ENCODE measurements around the gene UGT2B10. TPM values are rescaled to one million over a fixed set of nuclear protein-coding genes. Genes with fewer than 3 reads are reported as not detected.
"Not testable (repeated sequence)": the region's sequence is repeated elsewhere in the genome, so short reads cannot be mapped to it uniquely, and the experiment has no call there.

The UGT2B10 gene
- total RNA-seq, 4 donors from 2014 or later: 0.27 TPM; not detected in 3

DNA sequence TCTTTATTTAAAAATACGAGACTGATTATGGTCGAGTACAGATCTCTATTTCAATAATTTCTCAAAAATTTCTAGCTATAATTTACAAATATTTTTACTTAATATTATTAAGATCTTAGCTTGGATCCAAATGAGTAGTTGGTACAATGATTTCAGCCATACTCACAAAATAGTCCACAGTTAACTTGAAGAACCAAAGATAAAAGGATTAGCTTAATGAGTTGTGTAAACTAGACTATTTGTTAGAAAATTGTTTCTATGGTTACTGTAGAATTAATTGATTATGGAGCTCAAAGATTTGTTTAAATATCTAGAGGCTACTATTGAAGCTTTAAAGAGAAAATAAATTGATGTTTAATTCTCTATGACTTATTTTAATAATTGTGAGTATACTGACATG lies 1.6 kb downstream of the UGT2B10 start:
- H3K27ac ChIP-seq: no peak overlapping the region
- no peak overlapping the region for H3K4me3 ChIP-seq
- no peaks in the 10 kb centered on the region for H3K36me3 ChIP-seq
- TF ChIP-seq POLR2A (IDR thresholded peaks at IDR 0.05) (no peak), EP300 (IDR thresholded peaks at IDR 0.05; ENCODE audit: low read depth) (no peak), POLR2AphosphoS5 (IDR thresholded peaks at IDR 0.05) (no peak)
- TF ChIP-seq, protein P1, sequence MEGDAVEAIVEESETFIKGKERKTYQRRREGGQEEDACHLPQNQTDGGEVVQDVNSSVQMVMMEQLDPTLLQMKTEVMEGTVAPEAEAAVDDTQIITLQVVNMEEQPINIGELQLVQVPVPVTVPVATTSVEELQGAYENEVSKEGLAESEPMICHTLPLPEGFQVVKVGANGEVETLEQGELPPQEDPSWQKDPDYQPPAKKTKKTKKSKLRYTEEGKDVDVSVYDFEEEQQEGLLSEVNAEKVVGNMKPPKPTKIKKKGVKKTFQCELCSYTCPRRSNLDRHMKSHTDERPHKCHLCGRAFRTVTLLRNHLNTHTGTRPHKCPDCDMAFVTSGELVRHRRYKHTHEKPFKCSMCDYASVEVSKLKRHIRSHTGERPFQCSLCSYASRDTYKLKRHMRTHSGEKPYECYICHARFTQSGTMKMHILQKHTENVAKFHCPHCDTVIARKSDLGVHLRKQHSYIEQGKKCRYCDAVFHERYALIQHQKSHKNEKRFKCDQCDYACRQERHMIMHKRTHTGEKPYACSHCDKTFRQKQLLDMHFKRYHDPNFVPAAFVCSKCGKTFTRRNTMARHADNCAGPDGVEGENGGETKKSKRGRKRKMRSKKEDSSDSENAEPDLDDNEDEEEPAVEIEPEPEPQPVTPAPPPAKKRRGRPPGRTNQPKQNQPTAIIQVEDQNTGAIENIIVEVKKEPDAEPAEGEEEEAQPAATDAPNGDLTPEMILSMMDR (IDR thresholded peaks at IDR 0.05): no peak
- in situ Hi-C loops (cut with MboI; ENCODE audit: low pct_ligation_motif_present in 1 of 4, low pct_unique_long_range_greater_than_20kb in 1 of 4, low sequenced_read_pairs in 3 of 4): no loop called here
- H3K27me3 ChIP-seq: no peaks in the 10 kb centered on the region
- H3K9me3 ChIP-seq: no peaks in the 10 kb centered on the region
- intact Hi-C loops (cut with DNase I; ENCODE audit: low total_unique reads): no loop called here
- H3K4me1 ChIP-seq: peaks cover 0 to 10% (median 4%) of the 10 kb centered on the region in 4 donors
- WGBS, 2 donors (ENCODE audit: low coverage in 1 of 2): 60 to 81% methylated on average over 2 of the region's 2 CpGs
- no peak for DNase-seq

DNA sequence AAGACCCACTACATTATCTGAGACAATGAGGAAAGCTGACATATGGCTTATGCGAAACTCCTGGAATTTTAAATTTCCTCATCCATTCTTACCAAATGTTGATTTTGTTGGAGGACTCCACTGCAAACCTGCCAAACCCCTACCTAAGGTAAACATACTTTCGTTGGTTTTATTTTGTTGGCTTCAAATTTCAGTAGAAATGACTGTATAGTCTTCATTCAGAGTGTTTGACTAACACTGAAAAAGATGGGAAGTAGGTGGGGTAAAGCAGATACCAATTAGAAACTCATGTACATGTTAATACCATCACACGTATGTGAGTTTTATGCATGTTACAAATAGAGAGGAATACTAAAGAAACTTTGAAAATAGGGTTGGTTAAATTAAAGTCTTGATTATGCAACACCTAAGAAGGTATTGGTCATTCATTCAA lies 2.3 kb downstream of the UGT2B10 start:
- 64 to 93% methylated on average over 2 to 3 of the region's 3 CpGs for WGBS, 2 donors (ENCODE audit: low coverage in 1 of 2)
- H3K27ac ChIP-seq; H3K27me3 ChIP-seq; intact Hi-C loops (cut with DNase I; ENCODE audit: low total_unique reads); H3K9me3 ChIP-seq; in situ Hi-C loops (cut with MboI; ENCODE audit: low pct_ligation_motif_present in 1 of 4, low pct_unique_long_range_greater_than_20kb in 1 of 4, low sequenced_read_pairs in 3 of 4); H3K4me3 ChIP-seq; DNase-seq; H3K36me3 ChIP-seq: not testable (repeated sequence)
- H3K4me1 ChIP-seq: peaks cover 0 to 10% (median 4%) of the 10 kb centered on the region in 4 donors

DNA sequence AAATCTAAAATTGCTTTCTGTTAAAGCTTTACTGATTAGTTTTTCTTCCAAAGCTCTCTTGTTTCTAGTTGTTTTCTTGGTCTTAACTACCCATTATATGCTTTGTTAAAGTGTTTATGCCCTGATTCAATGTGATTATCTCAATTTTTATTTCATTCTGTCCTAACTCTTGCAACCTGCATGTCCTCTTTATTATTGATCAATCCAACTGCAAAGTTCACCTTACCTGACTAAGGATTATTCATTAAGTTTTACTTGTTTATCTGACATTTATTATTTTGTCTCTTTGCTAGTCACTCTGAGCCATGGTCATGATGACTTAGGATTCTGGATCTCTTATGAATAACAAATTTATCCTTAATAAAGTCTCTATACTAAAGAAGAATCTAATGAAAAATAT lies 15.8 kb downstream of the UGT2B10 start:
- Histone ChIP-seq H3K27me3 (no peaks in the 10 kb centered on the region), H3K36me3 (no peaks in the 10 kb centered on the region), H3K4me1 (no peaks in the 10 kb centered on the region), H3K27ac (no peak overlapping the region), H3K4me3 (no peak overlapping the region), H3K9me3 (no peaks in the 10 kb centered on the region)
- intact Hi-C loops (cut with DNase I; ENCODE audit: low total_unique reads) (no loop called here), in situ Hi-C loops (cut with MboI; ENCODE audit: low pct_ligation_motif_present in 1 of 4, low pct_unique_long_range_greater_than_20kb in 1 of 4, low sequenced_read_pairs in 3 of 4) (no loop called here)
- TF ChIP-seq, protein P1 (IDR thresholded peaks at IDR 0.05): no peak
- TF ChIP-seq POLR2AphosphoS5 (IDR thresholded peaks at IDR 0.05) (no peak), POLR2A (IDR thresholded peaks at IDR 0.05) (no peak), EP300 (IDR thresholded peaks at IDR 0.05; ENCODE audit: low read depth) (no peak)
- no peak for DNase-seq

DNA sequence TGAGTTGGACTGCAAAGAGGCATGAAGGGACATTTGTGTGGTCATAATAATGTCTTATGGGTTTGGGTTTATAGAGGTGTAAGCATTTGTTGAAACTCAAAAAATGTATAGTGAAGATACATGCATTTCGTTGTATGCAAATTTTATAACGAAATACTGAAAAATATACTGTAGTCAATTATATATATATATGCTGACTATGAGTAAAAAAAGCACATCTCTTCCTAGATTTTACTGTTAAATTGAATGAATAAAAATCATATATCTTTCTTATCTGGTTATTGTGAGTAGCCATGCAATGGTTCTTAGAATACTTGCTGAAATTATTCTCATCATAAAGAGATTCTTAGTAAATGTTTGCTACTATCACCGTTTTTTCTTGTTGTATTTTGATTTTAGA lies 34.5 kb downstream of the UGT2B10 start:
- no peak overlapping the region for H3K27ac ChIP-seq
- no peak overlapping the region for H3K4me3 ChIP-seq
- intact Hi-C loops (cut with DNase I; ENCODE audit: low total_unique reads) (no loop called here), in situ Hi-C loops (cut with MboI; ENCODE audit: low pct_ligation_motif_present in 1 of 4, low pct_unique_long_range_greater_than_20kb in 1 of 4, low sequenced_read_pairs in 3 of 4) (no loop called here)
- no peaks in the 10 kb centered on the region for H3K4me1 ChIP-seq
- no peaks in the 10 kb centered on the region for H3K27me3 ChIP-seq
- H3K9me3 ChIP-seq: no peaks in the 10 kb centered on the region
- no peak for TF ChIP-seq EP300 (IDR thresholded peaks at IDR 0.05; ENCODE audit: low read depth)
- no peak for TF ChIP-seq POLR2AphosphoS5 (IDR thresholded peaks at IDR 0.05)
- no peak for TF ChIP-seq POLR2A (IDR thresholded peaks at IDR 0.05)
- TF ChIP-seq, protein P1 (IDR thresholded peaks at IDR 0.05): no peak
- no peak for DNase-seq
- H3K36me3 ChIP-seq: no peaks in the 10 kb centered on the region
- 64 to 68% methylated on average over 3 of the region's 3 CpGs for WGBS, 2 donors (ENCODE audit: low coverage in 1 of 2)

DNA sequence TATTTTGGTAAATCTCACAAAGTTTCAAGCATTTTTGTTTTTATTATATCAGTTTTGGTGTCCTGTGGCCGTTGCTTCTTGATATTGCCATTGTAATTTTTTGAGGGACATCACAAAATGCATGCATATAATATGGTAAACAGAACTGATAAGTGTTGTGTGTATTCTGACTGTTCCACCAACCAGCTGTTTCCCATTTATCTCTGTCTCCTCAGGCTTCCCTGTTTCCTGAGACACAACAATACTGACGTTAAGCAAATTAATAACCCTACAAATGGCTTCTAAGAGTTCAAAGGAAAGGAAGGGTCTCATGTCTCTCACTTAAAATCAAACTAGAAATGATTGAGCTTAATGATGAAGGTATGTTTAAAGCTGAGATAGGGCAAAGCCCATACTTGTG lies 40.0 kb downstream of the UGT2B10 start:
- no peaks in the 10 kb centered on the region for H3K36me3 ChIP-seq
- no peaks in the 10 kb centered on the region for H3K4me1 ChIP-seq
- WGBS, 2 donors (ENCODE audit: low coverage in 1 of 2): 39 to 59% methylated on average over 2 of the region's 2 CpGs
- H3K27me3 ChIP-seq: no peaks in the 10 kb centered on the region
- intact Hi-C loops (cut with DNase I; ENCODE audit: low total_unique reads) (loop anchor here (2.0 kb wide), 1 partner anchor 15 kb away; no protein-coding TSS in a partner anchor), in situ Hi-C loops (cut with MboI; ENCODE audit: low pct_ligation_motif_present in 1 of 4, low pct_unique_long_range_greater_than_20kb in 1 of 4, low sequenced_read_pairs in 3 of 4) (no loop called here)
- TF ChIP-seq POLR2AphosphoS5 (IDR thresholded peaks at IDR 0.05) (no peak), POLR2A (IDR thresholded peaks at IDR 0.05) (no peak), EP300 (IDR thresholded peaks at IDR 0.05; ENCODE audit: low read depth) (no peak)
- TF ChIP-seq, protein P1 (IDR thresholded peaks at IDR 0.05): no peak
- no peak overlapping the region for H3K27ac ChIP-seq
- H3K4me3 ChIP-seq: no peak overlapping the region
- H3K9me3 ChIP-seq: peaks cover 8 to 10% of the 10 kb centered on the region in 2 donors
- no peak for DNase-seq

Data from transverse colon (tissue), 4 donors.